IgD-negative memory B cell (primary cell): ENCODE measurements around the gene SEMA6A. TPM values are rescaled to one million over a fixed set of nuclear protein-coding genes. Genes with fewer than 3 reads are reported as not detected.

Source experiments
- H3K27ac Mint-ChIP-seq, 3 donors: one replicate each; pipeline ENCODE4 v1.8.0; 2020 to 2022; ENCODE audit warnings: mild to moderate bottlenecking in 3 of 3, mixed read lengths in 3 of 3, moderate library complexity in 1 of 3
- H3K27me3 Mint-ChIP-seq: one replicate; pipeline ENCODE4 v1.8.0; 2021; ENCODE audit warnings: mixed read lengths
- H3K36me3 Mint-ChIP-seq: one replicate; pipeline ENCODE4 v1.8.0; 2020; ENCODE audit warnings: mild to moderate bottlenecking, mixed read lengths
- H3K4me1 Mint-ChIP-seq, 3 donors: one replicate each; pipeline ENCODE4 v1.8.0; 2020 to 2022; ENCODE audit warnings: mixed read lengths in 3 of 3, mild to moderate bottlenecking in 1 of 3
- H3K4me3 Mint-ChIP-seq, 4 donors: one replicate each; pipeline ENCODE4 v1.8.0; 2020 to 2022; ENCODE audit warnings: mild to moderate bottlenecking in 4 of 4, mixed read lengths in 4 of 4, moderate library complexity in 3 of 4
- H3K9me3 Mint-ChIP-seq, 3 donors: one replicate each; pipeline ENCODE4 v1.8.0; 2020 to 2021; ENCODE audit warnings: mixed read lengths in 3 of 3, mild to moderate bottlenecking in 1 of 3
- polyA plus RNA-seq: library from polyadenylated mRNA; unstranded; fragments of 300-500 nt; fragmentation: Illumina TruSeq; gene quantifications from one replicate; pipeline ENCODE4 v1.2.3, GENCODE V29; 2021

The SEMA6A gene
- polyA plus RNA-seq, 1 donor from 2014 or later = 1.2 TPM

GRCh38 chr5:116492016-116492623 is 82.5 kb downstream of the SEMA6A start:
- no peak overlapping the region for H3K4me3 Mint-ChIP-seq

GRCh38 chr5:116488356-116489041 is 86.1 kb downstream of the SEMA6A start:
- Mint-ChIP-seq H3K36me3 (peaks cover 2% of the 10 kb centered on the region), H3K9me3 (no peaks in the 10 kb centered on the region), H3K4me3 (no peak overlapping the region), H3K27ac (no peak overlapping the region), H3K4me1 (peaks cover 1 to 11% (median 3%) of the 10 kb centered on the region in 3 donors), H3K27me3 (no peaks in the 10 kb centered on the region)

More at GRCh38 chr5:116492016-116492623, 82.5 kb downstream of the SEMA6A start:
- peaks cover 4 to 11% (median 6%) of the 10 kb centered on the region in 3 donors for H3K4me1 Mint-ChIP-seq
- H3K27ac Mint-ChIP-seq = no peak overlapping the region
- H3K9me3 Mint-ChIP-seq = no peaks in the 10 kb centered on the region
- H3K36me3 Mint-ChIP-seq = no peaks in the 10 kb centered on the region
- no peaks in the 10 kb centered on the region for H3K27me3 Mint-ChIP-seq

- Mint-ChIP-seq H3K36me3 (peaks cover 2% of the 10 kb centered on the region), H3K9me3 (no peaks in the 10 kb centered on the region), H3K27me3 (no peaks in the 10 kb centered on the region), H3K4me1 (peaks cover 1 to 3% (median 1%) of the 10 kb centered on the region in 3 donors), H3K4me3 (no peak overlapping the region), H3K27ac (no peak overlapping the region)
Measured at GRCh38 chr5:116487045-116487444, 87.6 kb downstream of the SEMA6A start.

GRCh38 chr5:116486588-116486987 is 88.0 kb downstream of the SEMA6A start:
- H3K36me3 Mint-ChIP-seq = peaks cover 2% of the 10 kb centered on the region
- H3K27ac Mint-ChIP-seq = no peak overlapping the region
- H3K27me3 Mint-ChIP-seq = no peaks in the 10 kb centered on the region
- H3K9me3 Mint-ChIP-seq = no peaks in the 10 kb centered on the region
- peaks cover 0 to 1% (median 0%) of the 10 kb centered on the region in 3 donors for H3K4me1 Mint-ChIP-seq
- H3K4me3 Mint-ChIP-seq = no peak overlapping the region

GRCh38 chr5:116484645-116485044 is 90.0 kb downstream of the SEMA6A start:
- H3K4me1 Mint-ChIP-seq = peaks cover 0 to 2% (median 0%) of the 10 kb centered on the region in 3 donors
- no peak overlapping the region for H3K27ac Mint-ChIP-seq
- no peak overlapping the region for H3K4me3 Mint-ChIP-seq
- peaks cover 2% of the 10 kb centered on the region for H3K36me3 Mint-ChIP-seq
- no peaks in the 10 kb centered on the region for H3K27me3 Mint-ChIP-seq
- H3K9me3 Mint-ChIP-seq = no peaks in the 10 kb centered on the region

GRCh38 chr5:116482394-116482793 is 92.2 kb downstream of the SEMA6A start:
- Mint-ChIP-seq H3K27me3 (no peaks in the 10 kb centered on the region), H3K36me3 (peaks cover 4% of the 10 kb centered on the region), H3K4me1 (peaks cover 0 to 2% (median 0%) of the 10 kb centered on the region in 3 donors), H3K27ac (no peak overlapping the region), H3K4me3 (no peak overlapping the region), H3K9me3 (peaks cover 0 to 1% (median 0%) of the 10 kb centered on the region in 3 donors)

GRCh38 chr5:116480894-116481510 is 93.6 kb downstream of the SEMA6A start:
- no peak overlapping the region for H3K4me3 Mint-ChIP-seq
- H3K27ac Mint-ChIP-seq = no peak overlapping the region
- H3K27me3 Mint-ChIP-seq = no peaks in the 10 kb centered on the region
- peaks cover 8% of the 10 kb centered on the region for H3K36me3 Mint-ChIP-seq
- peaks cover 0 to 2% (median 0%) of the 10 kb centered on the region in 3 donors for H3K4me1 Mint-ChIP-seq
- H3K9me3 Mint-ChIP-seq = peaks cover 3 to 11% (median 5%) of the 10 kb centered on the region in 3 donors

DNA sequence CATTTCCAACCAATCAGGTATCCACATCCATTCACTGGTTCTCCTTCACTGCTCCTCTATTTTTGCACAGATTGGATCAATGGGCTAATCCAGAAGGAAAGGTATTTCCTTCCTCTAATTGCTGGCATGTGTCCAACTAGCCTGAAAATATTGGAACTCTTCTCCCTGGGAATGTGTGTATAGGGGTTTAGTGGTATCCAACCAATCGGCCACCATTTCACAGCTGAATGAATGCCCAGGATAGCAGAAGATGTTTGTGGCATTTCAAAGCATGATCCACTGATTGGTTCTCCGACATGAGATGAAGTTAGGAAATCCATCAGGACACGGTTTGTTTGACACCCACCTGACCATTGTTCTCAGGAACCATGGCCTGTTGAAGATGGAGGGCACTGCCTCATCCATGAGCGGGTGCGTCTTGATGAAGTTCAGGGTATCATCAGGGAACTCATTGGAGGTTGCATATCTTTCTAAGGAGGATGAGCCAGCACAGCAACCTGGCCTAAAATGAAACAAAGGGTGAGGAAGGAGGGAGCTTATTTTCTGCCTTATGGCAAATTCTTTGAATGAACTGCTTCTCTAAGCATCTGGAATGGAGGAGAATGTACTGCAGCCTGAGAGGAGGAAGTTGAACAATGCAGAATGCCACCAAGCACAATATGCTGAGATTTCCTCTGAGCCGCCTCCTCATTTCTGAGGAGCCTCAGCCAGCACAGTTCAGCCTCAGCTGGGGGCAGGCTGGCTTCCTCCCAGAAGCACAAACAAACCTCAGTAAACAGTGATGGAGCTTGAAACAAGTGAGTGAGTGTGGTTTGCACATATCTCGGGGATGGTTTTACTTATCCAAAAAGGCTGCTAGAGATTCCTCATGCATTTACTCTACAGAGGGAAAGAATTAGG is 94.6 kb downstream of the SEMA6A start:
- Mint-ChIP-seq H3K4me1 (peaks cover 0 to 2% (median 0%) of the 10 kb centered on the region in 3 donors), H3K27me3 (no peaks in the 10 kb centered on the region), H3K27ac (no peak overlapping the region), H3K4me3 (no peak overlapping the region), H3K36me3 (peaks cover 8% of the 10 kb centered on the region), H3K9me3 (peaks cover 3 to 17% (median 8%) of the 10 kb centered on the region in 3 donors)

DNA sequence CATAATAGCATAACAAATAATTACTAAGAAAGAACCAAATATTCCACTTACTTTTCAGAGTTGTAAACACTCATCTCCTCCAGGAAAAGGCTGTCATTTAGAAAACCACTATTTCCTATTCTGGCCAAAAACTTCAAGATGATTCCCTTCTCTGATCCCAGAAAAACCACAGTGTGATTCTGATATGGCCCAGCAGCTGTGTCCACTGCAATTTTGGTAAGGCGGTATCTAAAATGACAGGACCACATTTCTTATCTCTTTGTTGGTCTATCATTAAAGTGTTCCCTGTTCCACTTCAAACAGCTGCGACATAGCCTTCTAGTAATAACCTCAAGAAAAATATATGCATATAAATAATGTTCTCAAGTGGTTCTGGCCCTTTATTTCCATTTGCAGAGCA is 96.1 kb downstream of the SEMA6A start:
- H3K4me3 Mint-ChIP-seq = no peak overlapping the region
- H3K9me3 Mint-ChIP-seq = peaks cover 3 to 21% (median 8%) of the 10 kb centered on the region in 3 donors
- H3K36me3 Mint-ChIP-seq = peaks cover 9% of the 10 kb centered on the region
- peaks cover 0 to 2% (median 0%) of the 10 kb centered on the region in 3 donors for H3K4me1 Mint-ChIP-seq
- no peaks in the 10 kb centered on the region for H3K27me3 Mint-ChIP-seq
- H3K27ac Mint-ChIP-seq = no peak overlapping the region

GRCh38 chr5:116476897-116477537 is 97.6 kb downstream of the SEMA6A start:
- Mint-ChIP-seq H3K9me3 (peaks cover 3 to 21% (median 8%) of the 10 kb centered on the region in 3 donors), H3K27ac (no peak overlapping the region), H3K27me3 (no peaks in the 10 kb centered on the region), H3K4me1 (peaks cover 0 to 2% (median 0%) of the 10 kb centered on the region in 3 donors), H3K36me3 (peaks cover 13% of the 10 kb centered on the region), H3K4me3 (no peak overlapping the region)

GRCh38 chr5:116475338-116475737 is 99.3 kb downstream of the SEMA6A start:
- Mint-ChIP-seq H3K9me3 (peaks cover 3 to 21% (median 8%) of the 10 kb centered on the region in 3 donors), H3K36me3 (peaks cover 21% of the 10 kb centered on the region), H3K27ac (no peak overlapping the region), H3K27me3 (no peaks in the 10 kb centered on the region), H3K4me1 (no peaks in the 10 kb centered on the region), H3K4me3 (no peak overlapping the region)

DNA sequence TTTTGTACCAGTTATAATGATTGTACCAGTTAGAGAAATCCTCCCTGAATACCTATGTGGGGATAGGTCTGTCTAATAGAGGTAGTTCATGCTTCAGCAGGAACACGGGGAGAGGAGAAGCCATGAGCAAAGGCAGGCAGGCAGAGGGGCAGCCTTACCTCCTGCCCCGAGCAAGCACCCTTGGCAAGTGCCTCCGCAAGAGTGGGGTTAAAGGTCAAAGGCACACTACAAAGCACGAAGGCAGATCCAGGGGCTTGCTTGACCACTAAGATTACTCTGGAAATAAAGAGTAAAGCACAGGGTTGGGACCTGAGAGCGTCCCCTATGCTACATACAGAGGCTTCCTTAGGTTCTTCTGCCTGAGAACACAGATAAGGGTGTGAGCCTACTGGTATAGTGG is 100.9 kb downstream of the SEMA6A start:
- Mint-ChIP-seq H3K4me3 (no peak overlapping the region), H3K36me3 (peaks cover 22% of the 10 kb centered on the region), H3K27ac (no peak overlapping the region), H3K27me3 (no peaks in the 10 kb centered on the region), H3K9me3 (peaks cover 3 to 21% (median 8%) of the 10 kb centered on the region in 3 donors), H3K4me1 (no peaks in the 10 kb centered on the region)

DNA sequence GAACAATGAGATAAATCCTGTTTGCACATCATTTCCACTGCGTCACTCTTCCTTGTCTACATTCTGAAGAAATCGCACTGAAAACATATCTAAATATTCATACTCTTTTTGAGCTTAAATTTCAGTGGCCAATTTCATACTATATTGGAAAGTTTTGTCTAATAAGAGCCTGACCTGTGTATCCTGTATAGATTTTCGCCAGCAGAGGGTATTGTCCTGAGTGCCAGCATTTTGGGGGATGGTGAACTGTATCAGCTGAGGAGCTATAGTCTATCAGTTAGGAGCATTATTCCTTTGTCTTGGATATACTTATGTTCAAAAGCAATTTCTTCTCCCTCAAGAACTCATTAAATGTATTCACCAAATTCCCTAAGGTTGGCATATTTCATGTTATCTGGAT is 102.3 kb downstream of the SEMA6A start:
- no peaks in the 10 kb centered on the region for H3K27me3 Mint-ChIP-seq
- H3K36me3 Mint-ChIP-seq = peaks cover 27% of the 10 kb centered on the region

DNA sequence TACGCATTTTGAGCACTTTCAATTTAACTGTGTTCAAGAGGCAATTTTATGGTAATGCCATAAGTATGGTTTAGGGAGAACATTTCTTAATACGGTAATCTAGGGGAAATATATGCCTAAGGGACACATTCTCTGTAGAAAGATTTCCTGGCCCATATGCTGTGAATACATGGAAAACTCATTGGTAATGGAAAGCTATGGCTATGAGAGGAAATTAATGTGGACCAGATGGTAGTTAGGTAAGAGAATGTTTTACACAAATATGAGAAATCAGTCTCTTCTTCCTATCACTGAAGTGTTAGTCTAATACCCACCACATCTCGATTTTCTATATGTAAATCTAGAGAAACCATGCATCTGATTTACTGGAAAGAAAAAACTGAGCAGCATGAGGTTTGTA is 105.0 kb downstream of the SEMA6A start:
- no peaks in the 10 kb centered on the region for H3K4me1 Mint-ChIP-seq
- H3K27me3 Mint-ChIP-seq = no peaks in the 10 kb centered on the region
- H3K9me3 Mint-ChIP-seq = peaks cover 0 to 7% (median 4%) of the 10 kb centered on the region in 3 donors
- H3K36me3 Mint-ChIP-seq = peaks cover 24% of the 10 kb centered on the region
- H3K4me3 Mint-ChIP-seq = no peak overlapping the region
- H3K27ac Mint-ChIP-seq = no peak overlapping the region

More for the DNA sequence above, 102.3 kb downstream of the SEMA6A start:
- no peak overlapping the region for H3K4me3 Mint-ChIP-seq
- no peak overlapping the region for H3K27ac Mint-ChIP-seq
- no peaks in the 10 kb centered on the region for H3K4me1 Mint-ChIP-seq
- peaks cover 3 to 18% (median 12%) of the 10 kb centered on the region in 3 donors for H3K9me3 Mint-ChIP-seq
